ENCODE measurements around the gene TFR2. TPM values are rescaled to one million over a fixed set of nuclear protein-coding genes. Genes with fewer than 3 reads are reported as not detected.

The TFR2 gene
- total RNA-seq, 2 donors from 2014 or later: 0.57 to 0.83 TPM

DNA sequence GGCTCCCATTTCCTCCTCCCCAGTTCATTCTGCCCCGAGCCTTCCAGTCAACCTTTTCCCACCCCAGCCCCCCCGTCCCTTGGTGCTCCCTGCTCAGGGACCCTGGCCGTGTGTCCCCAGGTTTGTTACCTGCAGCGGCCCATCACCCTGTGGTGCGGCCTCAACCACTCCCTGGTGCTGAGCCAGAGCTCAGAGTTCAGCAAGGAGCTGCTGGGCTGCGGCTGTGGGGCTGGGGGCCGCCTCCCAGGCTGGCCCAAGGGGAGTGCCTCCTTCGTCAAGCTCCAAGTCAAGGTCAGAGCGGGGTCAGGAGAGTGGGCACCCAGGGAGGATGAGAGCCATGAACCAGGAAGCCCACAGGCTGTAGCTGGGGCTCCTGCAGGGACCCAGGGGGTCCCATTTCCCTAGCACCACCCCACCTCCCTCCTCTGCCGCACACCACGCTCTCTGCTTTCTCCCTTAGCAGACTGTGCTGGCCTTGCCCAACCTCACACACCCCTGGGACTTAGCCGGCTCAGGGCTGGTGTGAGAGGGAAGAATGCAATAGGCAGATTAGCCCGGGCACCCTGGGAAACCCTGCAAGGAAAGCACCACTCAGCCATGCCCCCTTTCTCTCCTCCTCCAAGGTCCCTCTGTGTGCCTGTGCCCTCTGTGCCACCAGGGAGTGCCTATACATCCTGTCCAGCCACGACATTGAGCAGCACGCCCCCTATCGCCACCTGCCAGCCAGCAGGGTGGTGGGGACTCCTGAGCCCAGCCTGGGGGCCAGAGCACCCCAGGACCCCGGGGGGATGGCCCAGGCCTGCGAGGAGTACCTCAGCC lies 41.2 kb downstream of the TFR2 start:
- intact Hi-C loops (cut with DNase I): loop anchor here in 1 of 2 donors (5.0 kb wide), 1 partner anchor 92 kb away; the partner anchor contains the start of gene GIGYF1
- no peak for DNase-seq (ENCODE audit: low spot score)

DNA sequence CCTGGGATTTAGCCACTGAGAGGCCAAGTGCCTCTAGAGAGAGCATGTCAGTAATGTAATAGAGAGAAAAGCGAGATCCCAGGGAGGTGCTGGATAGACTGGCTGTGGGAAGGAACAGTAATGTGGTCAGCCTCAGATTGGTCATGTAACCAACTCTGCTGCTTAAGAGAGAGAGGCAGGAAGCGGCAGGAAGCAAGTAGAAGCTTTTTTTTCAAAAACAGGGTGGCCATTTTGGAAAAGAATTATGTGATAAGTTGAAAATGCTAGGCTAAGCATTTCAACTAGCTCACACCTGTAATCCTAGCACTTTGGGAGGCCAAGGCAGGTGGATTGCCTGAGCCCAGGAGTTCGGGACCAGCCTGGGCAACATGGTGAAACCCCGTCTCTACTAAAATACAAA lies 42.9 kb downstream of the TFR2 start:
- intact Hi-C loops (cut with DNase I): no loop called here
- no peak for DNase-seq (ENCODE audit: low spot score)

DNA sequence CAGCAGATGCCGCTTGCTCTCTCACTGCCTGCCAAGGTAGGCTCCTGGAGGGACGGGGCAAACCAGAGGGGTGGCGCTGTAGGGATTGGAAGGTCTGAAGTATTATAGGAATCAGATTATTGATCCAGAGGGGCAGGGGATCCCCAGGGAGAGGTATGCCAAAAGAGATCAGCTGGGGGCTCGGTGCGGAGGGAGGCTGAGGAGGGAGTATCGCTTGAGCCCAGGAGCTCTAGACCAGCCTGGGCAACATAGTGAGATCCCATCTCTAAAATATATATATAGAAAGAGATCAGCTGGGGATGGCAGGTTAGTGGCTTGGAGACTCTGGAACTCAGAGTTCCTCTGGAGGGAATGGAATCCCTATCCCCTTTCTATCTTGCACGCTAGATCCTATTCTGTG lies 46.2 kb downstream of the TFR2 start:
- intact Hi-C loops (cut with DNase I): no loop called here
- no peak for DNase-seq (ENCODE audit: low spot score)

DNA sequence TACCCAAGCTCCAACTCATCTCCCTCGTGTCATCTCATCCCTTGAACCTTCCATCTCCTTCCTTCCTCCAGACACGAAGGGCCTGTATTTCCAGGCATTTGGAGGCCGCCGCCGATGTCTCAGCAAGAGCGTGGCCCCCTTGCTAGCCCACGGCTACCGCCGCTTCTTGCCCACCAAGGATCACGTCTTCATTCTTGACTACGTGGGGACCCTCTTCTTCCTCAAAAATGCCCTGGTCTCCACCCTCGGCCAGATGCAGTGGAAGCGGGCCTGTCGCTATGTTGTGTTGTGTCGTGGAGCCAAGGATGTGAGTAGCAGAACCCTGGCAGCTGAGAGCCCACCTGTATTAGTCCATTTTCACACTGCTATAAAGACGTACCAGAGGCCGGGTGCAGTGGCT lies 49.8 kb downstream of the TFR2 start:
- intact Hi-C loops (cut with DNase I): no loop called here
- no peak for DNase-seq (ENCODE audit: low spot score)

DNA sequence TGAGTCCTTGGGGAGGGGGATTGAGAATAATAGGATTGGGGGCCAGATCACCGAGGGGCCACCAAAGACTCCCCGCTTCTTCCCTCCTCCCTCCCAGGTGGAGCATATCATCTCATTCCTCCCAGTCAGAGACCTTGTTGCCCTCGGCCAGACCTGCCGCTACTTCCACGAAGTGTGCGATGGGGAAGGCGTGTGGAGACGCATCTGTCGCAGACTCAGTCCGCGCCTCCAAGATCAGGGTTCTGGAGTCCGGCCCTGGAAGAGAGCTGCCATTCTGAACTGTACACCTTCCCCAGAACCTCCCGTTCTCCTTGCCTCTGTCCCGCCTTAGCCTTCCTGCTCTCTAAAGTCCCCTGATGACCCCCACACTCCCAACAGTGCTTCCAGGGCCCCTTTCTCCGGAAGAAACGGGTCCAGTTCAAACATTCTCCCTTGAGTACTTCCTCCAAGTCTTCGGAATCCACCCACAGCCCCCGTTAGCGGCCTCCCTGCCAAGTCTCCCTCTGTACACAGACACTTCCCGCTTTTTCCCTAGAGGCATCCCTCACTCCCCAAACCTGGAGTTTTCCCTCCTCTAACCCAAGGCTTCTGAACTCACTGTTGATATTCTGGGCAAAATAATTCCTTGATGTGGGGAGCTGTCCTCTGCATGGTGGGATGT lies 51.1 kb downstream of the TFR2 start:
- intact Hi-C loops (cut with DNase I): no loop called here
- DNase-seq (ENCODE audit: low spot score): no peak

DNA sequence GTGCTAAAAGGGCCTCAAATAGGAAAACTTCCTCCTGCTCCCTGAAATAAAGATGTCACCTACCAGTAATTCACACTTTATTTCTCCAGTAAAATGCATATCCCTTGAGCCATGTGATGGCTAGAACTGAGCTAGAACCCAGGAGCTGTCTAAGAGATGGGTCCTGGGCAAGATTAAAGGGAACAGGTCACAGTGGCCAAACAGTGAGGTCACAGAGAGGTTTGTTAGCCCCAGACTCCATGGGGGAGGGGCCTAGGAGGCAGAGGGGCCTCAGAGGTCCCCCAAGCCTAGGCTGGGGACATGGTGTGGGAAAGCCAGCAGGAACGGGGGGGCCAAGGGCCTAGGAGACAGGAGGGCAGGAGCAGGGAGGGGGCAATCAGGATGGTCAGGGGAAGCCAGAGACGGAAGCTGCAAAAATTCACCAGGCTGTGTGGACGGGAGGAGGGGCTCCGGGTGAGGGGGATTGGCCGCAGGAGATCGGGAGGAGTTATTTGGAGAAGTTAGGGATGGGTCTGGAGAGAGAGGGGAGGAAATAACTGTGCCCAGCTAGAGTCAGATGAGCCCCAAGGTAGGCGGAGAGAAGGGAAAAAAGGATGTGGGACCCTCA lies 51.9 kb downstream of the TFR2 start:
- no peak for DNase-seq (ENCODE audit: low spot score)
- intact Hi-C loops (cut with DNase I): no loop called here

DNA sequence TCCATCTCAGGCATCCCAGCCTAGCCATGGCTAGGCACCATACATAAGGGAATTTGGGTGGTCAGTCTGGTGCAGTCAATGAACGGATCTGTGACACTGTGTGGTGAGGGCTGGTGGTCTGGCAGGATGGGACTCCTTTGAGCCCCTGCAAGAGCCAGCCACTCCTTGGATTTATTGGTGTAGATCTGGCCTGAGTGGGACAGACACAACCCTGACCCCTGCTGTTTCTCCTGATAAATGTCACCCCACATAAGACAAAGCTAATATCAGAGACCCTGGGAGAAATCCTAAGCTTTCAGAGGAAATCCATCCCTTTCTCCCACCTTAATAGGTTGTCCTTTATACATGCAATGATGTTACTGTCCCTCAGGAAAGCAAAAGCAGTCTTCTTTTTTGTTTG lies 52.9 kb downstream of the TFR2 start:
- intact Hi-C loops (cut with DNase I): no loop called here
- DNase-seq (ENCODE audit: low spot score): no peak

DNA sequence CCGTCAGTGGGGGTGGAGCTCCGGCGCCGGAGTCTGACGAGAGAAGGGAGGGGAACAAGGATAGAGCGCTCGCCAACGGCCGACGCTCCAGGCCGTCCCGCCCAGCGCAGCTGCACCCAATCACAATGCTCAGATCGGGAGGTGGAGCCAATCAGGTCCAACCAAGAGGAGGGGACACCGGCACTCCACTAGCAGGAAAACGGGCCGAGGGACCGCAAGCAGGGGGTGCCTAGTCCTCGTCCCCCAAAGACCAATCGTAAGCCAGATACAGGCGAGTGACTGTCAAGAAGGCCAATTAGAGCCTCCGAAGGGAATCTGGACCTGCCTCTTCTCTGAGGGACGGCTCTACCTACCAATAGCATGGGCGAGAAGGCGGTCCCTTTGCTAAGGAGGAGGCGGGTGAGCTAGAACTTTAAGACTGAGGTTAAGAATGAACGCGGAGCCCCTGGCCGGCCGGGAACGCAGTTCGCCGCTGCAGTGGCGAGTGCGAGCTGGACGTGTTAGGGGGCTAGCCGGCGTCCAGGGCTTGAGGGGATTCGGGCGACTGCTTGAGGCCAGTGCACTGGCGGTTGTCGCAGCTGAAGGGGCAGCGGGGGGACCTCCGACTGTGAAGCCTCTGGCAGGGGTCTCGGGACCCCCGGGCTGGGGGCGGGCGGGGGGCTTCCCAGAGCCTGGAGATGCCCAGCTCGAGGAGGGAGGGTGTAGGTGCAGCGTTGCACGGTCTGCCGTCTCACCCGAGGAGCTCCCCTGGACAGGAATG lies 54.9 kb downstream of the TFR2 start, which contains the start of gene FBXO24:
TSS of gene FBXO24 (plus strand) at position 63 of the 760 bp plus-strand sequence. CDS start at position 361, 298 bp downstream.
- intact Hi-C loops (cut with DNase I): no loop called here
- DNase-seq (ENCODE audit: low spot score): peak; percentile 100

DNA sequence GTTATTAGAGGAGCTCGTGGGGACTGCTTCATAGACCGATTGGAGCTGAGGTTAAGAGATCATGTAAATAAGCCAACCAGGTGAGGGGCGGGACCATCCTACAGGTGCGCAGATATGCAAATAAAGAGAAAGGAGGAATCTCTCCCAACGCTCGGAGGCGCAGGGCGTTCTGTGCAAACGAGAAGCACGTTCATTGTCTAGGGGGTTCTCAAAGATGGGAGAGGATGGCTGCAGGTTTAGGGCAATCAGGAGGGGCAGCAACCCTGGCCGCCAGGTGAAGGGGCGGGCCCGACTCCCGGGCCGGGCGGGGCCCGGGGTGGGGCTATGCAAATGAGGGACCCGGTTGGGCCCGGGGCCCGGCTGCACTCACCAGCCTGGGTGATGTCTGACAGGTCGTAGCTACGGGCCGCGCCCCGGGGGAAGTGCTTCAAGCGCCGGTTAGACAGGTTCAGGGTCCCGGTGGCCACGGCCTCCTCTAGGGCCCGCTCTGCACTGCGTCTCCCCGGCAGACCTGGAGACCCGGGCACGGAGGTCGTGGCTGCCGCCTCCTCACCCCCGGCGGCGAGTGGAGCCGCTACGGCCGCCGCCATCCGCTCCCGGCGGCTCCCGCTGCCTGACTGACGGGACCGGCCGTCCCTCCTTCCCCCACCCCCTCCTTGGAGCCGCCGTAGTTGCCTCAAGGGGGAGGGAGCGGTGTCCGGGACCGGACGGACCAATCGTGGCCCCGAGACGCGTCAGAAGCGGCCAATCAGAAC lies 55.7 kb downstream of the TFR2 start, which contains the start of gene LRCH4:
TSS of gene LRCH4 (minus strand) at position 619 of the 755 bp plus-strand sequence. CDS start at position 590, 29 bp downstream.
- intact Hi-C loops (cut with DNase I): no loop called here
- DNase-seq (ENCODE audit: low spot score): peak; percentile 91

DNA sequence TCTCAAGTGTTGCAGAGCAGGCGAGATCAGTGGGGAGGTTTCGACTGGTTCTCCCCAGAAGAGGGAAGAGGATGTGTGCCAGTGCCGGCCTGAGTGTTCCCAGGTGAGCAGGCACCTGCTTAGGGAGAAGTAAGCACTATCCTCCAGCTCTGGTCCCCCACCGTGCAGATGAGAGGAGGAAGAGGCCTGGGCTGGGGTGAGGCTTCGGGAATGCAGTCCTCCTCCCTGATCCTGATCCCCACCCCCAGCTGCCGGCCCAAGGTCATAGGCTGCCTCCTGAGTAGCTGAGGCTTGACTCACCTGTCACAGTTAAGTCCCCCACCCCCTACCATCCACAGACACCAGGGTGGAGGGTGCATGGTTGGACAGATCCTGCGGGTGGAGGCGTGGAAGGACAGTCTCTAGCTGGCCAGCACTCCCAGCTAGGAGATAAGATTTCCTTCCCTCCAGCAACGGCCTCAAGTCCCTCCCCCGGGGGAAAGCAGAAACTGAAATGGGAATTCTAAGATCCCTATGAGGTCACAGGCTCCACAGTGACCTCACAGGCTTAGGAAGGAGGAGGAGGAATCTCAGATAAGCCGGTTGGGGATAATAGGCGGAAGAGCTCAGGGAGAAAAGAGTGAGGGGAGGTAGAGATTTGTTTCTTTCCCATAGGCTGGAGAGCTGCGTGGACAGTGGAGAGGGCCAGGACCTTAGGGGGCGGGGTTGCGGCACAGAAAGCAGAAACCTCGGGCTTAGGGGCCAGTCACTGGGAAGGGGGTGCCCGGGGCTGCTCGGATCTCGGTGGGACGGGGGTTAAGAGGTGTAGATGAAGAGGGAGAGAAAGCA lies 56.5 kb downstream of the TFR2 start:
- intact Hi-C loops (cut with DNase I): no loop called here
- DNase-seq (ENCODE audit: low spot score): no peak

DNA sequence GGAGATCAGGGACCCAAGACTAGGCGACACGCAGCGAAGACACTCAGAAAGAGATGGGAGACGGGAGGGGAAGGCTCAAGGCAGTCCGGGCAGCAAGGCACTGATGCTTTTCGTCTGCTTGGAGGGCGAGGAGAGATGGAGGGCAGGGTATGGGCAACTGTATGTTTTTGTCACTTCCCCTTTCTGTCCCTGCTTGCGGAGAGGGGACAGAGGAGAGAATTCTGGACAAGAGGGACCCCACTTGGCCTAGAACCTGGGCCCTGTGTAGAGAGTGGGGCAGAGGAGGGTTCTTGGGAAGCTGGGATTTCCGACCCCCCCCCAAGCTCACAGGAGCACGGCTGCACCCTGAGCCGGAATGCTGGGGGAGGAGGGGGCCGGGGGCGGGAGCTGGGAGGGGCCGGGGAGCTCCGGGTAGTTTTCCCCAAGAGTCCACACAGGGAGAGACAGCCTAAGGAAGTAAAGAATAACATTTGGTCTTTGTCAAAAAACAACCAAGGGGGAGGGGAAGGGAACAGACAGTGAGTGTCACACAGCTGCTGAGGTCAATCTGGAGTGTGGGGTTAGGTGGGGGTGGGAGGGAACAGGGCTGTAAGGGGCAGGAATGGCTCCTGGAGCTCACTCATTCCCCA lies 57.2 kb downstream of the TFR2 start:
- DNase-seq (ENCODE audit: low spot score): no peak
- intact Hi-C loops (cut with DNase I): no loop called here

DNA sequence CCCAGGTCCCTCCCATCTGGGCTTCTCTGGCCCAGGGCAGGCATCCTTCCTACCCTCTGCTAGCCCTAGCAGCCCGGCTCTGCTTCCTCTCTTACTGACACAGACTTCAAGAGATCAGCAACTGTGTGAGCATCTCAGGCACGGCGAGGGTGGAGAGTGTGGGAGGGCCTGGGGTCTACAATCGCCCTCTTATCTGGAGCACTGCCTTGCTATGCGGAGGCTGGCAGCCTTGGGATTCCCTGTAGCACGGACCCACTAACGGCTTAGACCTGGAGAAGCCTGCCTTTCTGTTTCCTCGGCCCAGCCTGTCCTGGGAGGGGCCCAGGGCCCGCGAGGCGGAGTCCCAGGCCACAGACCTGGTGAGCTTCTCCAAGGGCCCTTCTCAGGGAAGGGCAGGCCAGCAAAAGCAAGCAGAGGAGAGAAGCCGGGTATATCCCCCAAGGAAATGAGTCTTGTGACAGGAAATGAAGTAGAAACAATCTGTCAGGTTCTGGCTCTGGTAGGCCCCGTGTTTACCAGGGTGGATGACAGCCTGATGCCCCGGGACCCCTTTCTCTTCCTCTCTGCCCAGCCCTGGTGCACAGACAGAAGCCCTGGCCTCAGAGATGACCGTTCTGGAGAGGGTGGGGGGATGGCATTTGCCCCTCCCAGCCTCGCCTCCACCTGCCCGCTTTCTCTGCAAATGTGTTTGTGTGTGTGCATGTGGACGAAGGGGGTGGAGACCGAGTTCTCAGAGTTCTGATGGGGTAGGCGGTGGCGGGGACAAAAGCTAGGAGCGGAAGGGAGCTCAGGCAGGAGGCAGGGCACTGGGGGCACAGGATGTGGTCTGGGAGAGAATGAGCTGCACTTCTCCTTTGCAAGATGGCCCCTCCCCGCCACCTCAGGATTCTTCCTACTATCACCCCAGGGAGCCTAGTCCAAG lies 58.0 kb downstream of the TFR2 start:
- DNase-seq (ENCODE audit: low spot score): peak; percentile 92
- intact Hi-C loops (cut with DNase I): no loop called here

DNA sequence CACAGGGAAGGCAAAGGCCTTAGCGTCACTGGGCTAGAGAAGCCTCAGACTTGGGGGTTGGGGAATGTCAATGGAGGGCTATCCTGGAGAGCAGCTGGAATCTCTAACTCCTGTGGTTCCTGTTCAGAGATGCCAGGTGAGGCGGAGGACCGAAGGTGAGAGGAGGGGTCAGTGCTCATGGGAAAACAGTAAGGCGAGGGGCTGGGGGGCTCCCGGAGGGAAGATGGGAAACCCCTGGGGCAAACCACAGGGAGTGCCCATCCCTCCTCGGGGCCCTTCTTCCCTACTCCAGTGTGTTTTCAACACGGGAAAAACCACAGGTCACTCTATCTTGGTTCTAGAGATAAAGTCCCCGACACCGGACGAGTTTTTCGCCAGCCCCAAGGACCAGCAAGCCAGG lies 58.7 kb downstream of the TFR2 start:
- intact Hi-C loops (cut with DNase I): no loop called here
- no peak for DNase-seq (ENCODE audit: low spot score)

DNA sequence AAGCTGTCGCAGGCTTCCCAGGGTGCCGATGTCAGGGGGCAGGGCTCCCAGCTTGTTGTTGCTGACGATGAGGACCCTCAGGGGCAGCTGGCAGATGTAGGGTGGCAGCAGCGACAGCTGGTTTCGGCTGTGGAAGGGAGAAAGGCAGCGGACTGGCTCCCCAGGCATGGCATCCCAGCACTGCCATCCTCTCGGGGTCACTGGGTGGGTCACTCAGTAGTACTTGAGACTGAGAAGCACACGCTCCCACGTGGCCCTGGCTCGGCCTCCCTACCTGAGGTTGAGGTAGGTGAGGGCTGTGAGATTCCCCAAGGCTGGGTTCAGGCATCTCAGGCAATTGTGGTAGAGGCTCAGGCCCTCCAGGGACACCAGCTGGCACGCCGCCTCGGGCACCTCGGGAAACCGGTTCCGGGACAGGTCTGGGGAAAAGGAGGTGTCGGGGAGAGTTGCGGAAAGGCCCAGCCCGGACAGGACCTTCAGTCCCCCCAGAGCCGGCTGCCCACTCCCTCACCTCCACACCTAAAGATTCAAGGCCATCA lies 59.2 kb downstream of the TFR2 start:
- DNase-seq (ENCODE audit: low spot score): no peak
- intact Hi-C loops (cut with DNase I): no loop called here

DNA sequence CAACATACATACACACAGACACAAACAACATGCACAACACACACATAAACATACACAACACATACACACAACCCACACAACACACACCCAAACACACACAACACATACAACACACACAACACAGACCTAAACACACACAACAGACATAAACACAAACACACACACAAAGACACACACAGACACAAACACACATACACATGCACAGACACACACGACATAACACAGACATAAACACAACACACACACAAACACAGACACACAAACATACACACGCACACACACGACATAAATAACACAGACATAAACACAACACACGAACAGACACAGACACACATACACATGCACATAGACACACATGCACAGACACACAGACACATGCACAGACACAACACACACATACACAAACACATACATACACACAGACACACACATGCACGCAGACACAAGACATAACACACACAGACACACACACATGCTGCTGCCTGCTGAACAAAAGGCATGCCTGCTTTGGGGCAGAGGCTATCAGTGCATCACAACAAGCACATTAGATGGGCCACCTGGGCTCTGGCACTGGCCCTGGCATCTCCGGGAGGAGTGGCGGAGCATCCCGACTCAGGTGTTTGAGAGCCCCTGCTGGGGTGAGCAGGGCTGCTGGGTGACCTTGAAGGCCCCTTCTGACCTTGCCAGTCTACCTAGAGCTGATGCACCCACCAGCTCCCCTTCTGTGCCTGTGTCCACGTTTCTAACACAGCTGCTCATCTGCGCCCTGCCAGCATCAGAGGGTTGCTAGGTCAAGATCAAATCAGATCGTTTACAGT lies 60.7 kb downstream of the TFR2 start:
- no peak for DNase-seq (ENCODE audit: low spot score)

More for the DNA sequence above, 60.7 kb downstream of the TFR2 start:
- intact Hi-C loops (cut with DNase I): no loop called here
